Measurements from ENCODE around the gene ATG14.
"Not testable (repeated sequence)": the region's sequence is repeated elsewhere in the genome, so short reads cannot be mapped to it uniquely, and the experiment has no call there.

ATG14 gene

DNA sequence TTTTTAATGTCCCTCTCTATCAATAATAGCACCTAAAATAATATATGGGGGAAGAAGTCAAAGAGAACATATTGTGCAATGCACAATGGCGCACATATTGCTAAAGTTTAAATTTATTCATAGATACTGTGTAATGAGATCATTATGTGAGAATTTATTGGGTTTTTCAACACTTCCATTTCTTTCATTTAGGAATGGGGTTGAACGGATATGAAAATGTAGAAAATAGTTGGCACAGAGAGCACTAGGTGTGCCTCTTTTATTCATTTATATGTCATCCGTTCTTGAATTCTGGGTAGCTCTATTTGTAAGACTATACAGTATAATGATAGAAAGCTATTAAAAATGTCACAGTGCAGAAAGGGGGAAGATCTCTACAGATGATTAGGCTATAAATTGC is 63.9 kb downstream of the ATG14 start:
- no peak for DNase-seq

DNA sequence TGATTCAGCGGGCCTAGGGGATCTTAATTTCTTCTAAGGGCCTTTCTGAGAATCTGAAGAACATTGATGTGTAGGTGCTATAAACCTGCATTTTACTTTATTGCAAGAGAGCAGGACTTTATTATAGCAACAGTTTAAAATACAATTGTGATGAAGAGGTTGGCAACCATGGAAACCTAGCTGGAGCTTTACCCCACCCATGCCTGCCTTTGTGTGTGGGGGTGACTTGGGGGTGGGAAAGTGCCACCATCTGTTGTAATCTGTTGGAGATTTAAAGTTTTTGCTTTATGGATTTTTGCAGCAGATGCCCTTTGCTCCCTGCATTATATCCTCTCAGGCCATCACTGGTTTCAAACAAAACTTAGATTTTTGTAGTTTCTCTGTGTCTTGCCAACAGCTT is 64.6 kb downstream of the ATG14 start:
- peak; percentile 24 for DNase-seq

DNA sequence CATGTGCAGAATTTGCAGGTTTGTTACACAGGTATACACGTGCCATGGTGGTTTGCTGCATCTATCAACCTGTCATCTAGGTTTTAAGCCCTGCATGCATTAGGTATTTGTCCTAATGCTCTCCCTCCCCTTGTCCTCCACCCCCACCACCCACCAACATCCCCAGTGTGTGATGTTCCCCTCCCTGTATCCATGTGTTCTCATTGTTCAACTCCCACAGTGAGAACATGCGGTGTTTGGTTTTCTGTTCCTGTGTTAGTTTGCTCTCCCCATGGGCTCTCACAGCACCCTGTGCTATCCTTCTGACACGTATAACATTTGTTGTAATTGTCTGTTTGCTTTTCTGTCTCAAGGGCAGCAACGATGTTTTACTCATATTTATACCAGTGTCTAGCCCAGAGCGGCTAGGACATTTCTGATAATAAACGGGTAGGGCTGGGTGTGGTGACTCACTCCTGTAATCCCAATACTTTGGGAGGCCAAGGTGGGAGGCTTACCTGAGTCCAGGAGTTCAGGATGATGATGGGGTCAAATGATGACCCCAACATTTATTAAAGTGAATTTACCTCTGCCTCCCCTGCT is 67.0 kb downstream of the ATG14 start:
- not testable (repeated sequence) for DNase-seq

DNA sequence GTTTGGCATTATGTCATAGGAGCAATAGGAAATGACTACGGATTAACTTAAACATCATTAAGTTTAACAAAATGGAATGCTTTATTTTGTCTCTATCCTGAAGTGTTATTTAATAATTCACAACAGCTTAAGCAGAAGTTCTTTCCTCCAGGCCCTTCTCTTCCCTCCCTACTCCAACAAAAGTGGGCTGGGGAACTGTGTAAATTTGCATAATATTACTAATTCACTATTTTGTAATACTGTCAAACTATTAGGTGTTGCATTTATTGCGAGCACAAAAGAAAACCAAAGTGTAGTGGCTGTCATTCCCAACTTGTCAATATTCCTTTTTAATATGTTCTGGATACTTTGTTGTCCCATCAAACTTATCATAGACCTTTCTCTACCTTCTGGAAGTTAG is 69.8 kb downstream of the ATG14 start:
- no peak for DNase-seq

DNA sequence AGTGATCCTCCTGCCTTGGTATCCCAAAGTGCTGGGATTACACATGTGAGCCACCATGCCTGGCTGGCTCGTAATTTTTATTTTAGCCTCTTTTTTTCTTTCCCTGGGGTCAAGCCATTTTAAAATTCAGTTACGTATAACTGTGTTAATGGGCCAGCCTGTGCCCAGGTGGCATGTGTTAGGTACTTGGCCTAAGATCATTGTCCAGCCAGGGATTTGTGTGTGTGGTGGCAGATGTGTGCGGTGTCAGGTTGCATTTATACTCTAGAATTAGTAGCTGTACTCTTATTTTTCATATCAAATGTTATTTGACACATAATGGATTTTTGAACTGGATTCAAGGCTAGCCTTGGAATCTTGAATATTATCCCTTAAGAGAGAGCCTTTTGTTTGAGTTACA is 71.1 kb downstream of the ATG14 start:
- peak; percentile 99 for DNase-seq

DNA sequence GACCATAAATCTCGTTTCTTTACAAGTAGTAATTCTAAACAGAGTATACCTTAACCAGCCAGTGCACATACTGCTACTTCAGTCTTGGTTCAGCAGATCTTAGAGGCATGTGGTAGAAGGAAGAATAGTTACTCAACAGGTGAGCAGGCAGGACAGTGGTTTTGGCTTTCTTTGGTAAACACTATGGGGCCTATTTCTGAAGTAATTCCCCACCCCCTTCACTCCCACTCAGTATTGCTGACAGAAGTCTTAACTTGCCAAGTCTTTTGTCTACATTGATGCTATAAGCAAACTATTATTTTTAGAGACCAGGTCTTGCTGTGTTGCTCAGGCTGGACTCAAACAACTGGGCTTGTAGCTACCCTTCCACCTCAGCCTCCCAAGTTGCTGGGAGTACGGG is 71.9 kb downstream of the ATG14 start:
- DNase-seq: no peak

DNA sequence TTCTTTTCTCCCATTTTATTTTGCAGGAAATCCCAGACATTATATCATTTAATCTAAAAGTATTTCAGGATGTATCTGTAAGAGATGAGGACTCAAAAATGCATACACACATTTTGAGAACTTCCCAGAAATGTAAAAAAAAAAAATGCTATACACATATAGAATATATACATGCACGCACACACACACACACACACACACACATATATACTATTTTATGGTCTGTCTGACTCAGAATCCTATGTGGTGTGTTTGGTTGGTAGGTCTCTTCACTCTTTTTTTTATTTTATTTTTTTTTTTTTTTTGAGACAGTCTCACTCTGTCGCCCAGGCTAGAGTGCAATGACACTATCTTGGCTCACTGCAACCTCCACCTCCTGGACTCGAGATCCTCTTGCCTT is 74.9 kb downstream of the ATG14 start:
- DNase-seq: no peak

DNA sequence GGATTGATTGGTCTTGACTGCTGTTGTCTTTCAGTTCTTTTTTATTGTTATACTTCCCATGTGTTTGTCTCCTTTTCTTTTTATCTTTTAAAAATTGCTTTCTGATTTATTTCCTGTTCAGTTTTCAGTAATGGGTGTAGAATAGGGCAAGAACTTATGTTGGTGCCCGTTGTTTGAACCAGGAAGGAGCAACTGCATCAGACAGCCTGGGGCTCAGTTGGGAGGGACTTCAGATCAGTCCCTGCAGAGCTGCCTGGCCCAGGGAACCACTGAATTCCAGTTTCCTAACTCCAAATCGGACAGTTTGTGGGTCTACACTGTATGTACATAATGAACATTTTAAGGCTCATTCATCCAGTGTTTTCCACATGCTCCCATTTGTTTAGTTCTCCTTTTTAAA is 75.5 kb downstream of the ATG14 start:
- no peak for DNase-seq

DNA sequence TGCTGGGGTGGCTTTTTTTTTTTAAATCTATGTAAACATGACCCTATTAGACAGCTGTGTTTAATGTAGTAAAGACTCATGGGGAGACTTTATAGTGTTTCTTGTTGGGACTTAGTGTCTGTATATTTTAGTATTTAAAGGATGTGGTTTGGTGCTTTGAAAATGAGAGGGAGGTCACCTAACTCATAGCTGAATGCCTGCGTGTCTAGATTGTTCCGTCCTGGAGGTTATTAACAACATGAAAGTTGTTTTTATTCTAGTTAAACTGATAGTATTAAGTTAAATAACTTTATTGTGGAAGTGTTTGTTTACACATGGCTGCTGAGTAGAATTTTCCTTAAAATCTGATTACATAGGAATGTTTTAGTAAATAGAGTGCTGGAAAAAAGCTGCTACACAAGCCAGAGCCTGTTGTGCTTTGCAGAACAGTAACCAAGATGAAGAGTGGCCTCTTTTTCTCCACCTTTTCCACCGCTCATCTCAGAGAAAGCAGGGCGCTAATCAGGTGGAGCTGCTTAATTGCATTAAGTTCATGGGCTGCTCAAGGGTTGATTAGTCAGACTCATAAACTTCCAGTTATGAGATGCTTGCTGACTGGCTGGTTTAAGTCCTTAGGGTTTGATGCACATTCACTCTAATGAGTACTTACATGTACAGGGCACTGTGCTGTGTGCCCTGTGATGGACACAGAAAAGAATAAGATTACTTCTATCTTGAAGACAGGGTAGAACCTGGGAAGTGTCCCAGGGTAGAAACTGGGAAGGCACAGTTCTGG is 77.7 kb downstream of the ATG14 start:
- DNase-seq: no peak

DNA sequence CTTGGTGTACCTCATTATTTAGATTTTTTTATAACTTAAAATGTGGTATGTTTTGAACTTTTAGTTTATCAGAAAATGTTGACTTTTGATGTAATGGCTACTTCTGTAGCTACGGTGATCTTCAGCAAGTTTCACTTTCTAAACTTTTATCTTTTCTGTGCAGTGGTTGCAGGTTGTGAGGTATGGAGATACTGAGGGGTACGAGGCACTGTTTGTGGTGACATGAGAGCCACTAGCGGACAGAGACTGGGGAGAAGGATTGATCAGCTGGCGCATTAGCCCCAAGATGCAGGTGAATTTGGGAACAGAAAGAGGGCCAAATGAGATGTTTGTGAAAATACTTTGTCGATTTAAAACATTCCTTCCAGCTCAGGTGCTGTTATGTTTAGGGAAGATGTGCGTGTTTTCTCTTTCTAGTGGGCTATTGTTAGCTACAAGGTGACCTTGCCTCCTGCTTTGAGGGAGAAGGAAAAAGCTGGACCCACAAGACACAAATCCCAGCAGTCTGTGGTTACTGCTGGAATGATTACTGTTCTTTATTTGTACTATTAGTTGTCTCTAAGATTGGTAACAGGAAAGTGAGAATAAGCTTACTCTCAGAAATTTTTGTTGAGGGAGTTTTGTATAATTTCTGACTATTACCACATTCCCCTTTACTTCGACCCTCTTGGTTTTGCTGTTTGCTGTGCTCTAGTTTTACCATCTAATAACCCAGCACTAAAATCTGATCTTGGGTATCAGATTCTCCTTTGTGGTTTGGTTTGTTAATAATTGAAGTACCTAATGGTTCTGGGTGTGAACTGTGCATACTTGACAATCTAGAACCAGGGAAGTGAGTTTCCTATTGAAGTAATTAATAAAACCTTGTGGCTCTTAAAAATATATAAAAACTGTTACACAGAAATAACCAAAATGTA is 78.7 kb downstream of the ATG14 start:
- no peak for DNase-seq

DNA sequence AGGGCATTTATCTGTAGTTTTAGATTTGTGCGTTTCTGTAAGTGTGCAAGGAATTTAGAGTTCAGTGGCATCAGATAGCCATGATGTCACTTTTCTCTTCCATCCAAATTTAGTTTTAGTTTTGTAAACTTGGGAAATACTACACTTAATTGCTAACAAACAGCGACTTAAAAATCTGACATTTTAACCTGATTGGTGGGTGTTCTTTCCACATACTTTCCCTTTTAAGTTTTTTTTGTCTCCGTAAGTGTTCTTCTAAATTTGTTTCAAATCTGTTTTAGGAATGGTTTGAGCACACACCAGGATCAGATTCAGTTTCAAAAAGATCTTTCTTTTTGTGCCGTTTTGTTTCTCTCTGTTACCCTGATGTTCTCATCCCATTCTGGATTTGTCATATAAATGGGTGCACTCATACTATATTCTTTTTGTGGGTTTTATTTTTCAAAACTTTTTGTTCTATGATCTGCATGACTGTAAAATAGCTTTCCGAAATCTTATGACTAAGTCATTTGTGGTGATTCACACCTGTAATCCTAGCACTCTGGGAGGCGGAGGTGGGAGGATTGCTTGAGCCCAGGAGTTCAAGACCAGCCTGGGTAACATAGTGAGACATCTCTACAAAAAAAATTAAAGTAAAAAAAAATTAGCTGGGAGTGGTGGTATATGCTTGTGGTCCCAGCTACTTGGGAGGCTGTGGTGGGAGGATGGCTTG is 81.5 kb downstream of the ATG14 start:
- DNase-seq: no peak

DNA sequence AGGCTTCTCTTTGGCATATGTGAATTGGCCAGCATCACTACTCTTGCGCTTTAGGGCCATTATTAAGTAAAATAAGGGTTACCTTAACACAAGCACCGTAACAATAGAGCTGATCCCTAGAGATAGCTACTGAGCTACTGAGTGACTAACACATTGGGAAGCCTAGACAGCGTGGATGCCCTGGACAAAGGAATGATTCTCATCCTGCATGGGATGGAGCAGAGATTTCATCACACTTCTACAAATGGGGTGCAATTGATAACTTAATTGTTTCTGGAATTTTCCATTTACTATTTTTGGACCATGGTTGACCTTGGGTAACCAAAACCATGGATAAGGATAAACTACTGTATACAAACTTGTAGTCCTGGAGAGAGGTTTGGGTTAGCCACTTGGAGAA is 83.3 kb downstream of the ATG14 start:
- DNase-seq: no peak

DNA sequence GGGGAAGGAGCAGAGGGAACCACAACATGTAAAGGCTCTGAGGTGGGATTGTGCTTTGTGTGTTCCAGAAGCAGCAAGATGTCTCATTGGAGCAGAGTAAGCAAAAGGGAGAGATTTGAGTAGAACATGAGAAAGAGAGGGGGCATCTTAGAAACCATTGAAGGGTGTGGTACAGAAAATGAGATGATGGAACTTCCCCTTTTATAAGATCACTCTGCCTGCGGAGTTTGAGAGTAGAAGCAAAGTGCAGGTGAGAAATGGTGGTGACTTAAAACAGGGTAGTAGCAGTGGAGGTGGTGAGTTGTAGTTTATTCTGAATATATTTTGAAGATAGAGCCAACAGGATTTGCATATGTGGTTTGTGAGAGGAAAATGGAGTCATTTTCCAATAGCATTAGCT is 84.5 kb downstream of the ATG14 start:
- DNase-seq: no peak

DNA sequence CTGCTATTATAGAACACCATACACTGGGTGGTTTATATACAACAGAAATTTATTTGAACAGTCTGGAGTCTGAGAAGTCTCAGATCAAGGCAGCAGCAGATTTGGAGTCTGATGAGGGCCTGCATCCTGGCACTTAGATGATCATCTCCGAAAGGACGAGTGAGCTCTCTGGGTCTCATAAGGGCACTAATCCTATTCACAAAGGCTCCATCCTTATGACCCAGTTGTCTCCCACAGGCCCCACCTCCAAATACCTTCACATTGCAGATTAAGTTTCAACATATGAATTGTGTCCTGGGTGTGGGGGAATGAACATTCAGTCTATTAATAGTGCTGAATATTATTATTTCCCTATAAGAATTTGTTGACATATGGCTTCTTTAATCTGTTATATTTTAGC is 86.8 kb downstream of the ATG14 start:
- DNase-seq: no peak

DNA sequence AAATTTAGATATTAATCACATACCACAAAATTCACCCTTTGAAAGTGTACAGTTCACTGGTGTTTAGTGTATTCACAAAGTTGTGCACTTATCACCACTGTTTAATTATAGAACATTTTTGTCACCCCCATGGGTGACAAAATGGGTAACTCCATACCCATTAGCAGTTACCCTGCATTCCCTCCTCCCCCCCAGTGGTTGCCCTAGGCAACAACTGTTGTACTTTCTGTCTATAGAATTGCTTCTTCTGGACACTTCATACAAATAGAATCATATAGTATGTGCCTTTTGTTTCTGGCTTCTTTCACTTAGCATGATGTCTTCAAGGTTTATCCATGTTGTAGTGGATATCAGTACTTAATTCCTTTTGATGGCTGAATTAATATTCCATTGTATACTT is 87.7 kb downstream of the ATG14 start:
- DNase-seq: no peak

DNA sequence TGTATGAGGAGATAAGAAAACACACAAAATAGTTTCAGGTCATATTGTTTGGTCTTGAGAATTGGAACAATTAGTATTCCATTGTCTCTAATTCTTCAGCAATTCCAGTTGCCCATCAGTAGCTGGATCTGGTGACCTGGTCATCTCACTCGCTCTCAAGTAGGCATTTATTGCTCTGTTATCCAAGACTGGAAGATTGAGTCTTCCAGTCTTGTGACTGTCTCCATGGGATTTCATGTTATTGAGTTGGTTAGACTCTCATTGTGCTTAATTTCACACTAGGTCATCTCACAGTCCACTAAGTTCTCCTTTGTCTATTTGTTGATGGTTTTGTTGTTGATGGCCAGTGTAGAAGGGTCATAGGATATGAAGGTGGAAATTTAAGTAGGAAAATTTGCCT is 92.9 kb downstream of the ATG14 start:
- no peak for DNase-seq

DNA sequence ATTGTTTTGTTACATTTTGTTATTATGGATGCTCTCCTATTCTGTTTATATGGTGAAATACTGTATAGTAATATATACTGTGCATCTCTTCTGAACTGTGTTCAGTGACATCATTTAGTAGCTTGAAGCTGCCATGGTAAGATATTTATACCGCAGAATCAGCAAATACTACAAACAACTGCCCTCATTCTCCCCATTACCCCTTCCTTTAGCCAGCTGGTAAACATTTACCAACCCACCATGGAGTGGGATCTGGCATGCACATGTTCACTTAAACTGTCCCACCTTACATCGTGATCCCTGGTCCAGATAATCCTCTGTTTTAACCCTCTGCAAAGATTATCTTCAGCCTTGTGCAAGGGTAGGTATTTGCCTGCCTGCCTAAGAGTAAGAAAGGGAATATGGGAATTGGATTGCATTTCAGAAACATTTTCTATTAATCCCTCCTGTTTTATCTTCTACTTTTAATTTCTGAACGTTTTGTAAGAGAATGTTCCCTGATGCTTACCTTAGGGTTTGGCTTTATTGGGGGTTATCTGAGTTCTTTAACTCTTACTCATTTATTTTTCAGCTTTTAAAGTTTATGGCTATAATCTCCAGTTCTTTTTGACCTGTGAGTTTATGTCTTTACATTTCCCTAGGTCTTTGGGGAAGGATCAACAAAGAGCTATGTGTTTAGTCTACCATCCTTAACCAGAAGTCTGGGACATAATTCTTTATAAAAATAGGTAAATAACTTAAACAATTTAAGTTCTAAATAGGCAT is 93.9 kb downstream of the ATG14 start:
- peak; percentile 27 for DNase-seq

DNA sequence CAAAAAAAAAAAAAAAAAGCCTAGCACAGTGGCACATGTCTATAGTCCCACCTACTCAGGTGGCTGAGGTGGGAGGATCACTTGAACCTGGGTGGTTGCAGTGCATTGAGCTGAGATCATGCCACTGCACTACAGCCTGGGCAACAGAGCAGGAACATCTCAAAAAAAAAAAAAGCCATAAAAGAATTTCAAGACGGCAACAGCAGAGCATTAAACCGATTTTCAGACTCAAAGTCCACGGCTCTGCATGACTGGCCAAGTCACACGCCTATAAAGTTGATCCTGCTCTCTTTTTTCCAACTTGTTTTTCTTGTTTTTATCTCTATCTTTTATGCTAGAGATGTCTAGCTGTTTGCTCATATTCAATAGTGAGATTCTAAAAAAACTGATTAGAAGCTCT is 95.1 kb downstream of the ATG14 start:
- DNase-seq: no peak

Data from NCI-H524 treated with DMSO at 0.1 percent for 48 hours (cell line).